Ascending aorta (tissue), 2 donors: ENCODE results near the gene FCGR1A. TPM values are rescaled to one million over a fixed set of nuclear protein-coding genes. Genes with fewer than 3 reads are reported as not detected.
"Not testable (repeated sequence)": the region's sequence is repeated elsewhere in the genome, so short reads cannot be mapped to it uniquely, and the experiment has no call there.

Experiments used
- DNase-seq, 2 donors: peaks; one replicate each; pipeline ENCODE4 v3.0.0-alpha.2; 2019; ENCODE audit warnings: low spot score in 2 of 2
- H3K27ac ChIP-seq, 2 donors: fragments of 200-600 bp; sonication (generic); one replicate each; pipeline ENCODE4 v1.5.1; 2016 to 2017; ENCODE audit warnings: mild to moderate bottlenecking in 1 of 2
- H3K27me3 ChIP-seq: fragments of 200-600 bp; sonication (generic); one replicate; pipeline ENCODE4 v1.5.1; 2017
- H3K36me3 ChIP-seq, 2 donors: fragments of 200-600 bp; sonication (generic); one replicate each; pipeline ENCODE4 v1.5.1; 2016
- H3K4me1 ChIP-seq, 2 donors: fragments of 200-600 bp; sonication (generic); one replicate each; pipeline ENCODE4 v1.5.1; 2016 to 2017; ENCODE audit warnings: mild to moderate bottlenecking in 1 of 2
- H3K4me3 ChIP-seq, 2 donors: fragments of 200-600 bp; sonication (generic); one replicate each; pipeline ENCODE4 v1.5.1; 2016 to 2017; ENCODE audit warnings: mild to moderate bottlenecking in 1 of 2
- H3K9me3 ChIP-seq, 2 donors: fragments of 200-600 bp; sonication (generic); one replicate each; pipeline ENCODE4 v1.5.1; 2016
- intact Hi-C: fragments of 100-400 bp; cut with DNase I; formaldehyde crosslinking; loops from one replicate; pipeline ENCODE4 v1.15.1; 2023
- total RNA-seq: library from RNA; depleted of rRNA; stranded (reverse); fragments of >200 nt; gene quantifications from one replicate; pipeline ENCODE4 v1.1.0, GENCODE V29; 2016

FCGR1A gene
- total RNA-seq, result 28.0 TPM

- H3K4me3 ChIP-seq, DNase-seq, H3K4me1 ChIP-seq, H3K9me3 ChIP-seq, H3K36me3 ChIP-seq, intact Hi-C loops, H3K27me3 ChIP-seq, H3K27ac ChIP-seq: not testable (repeated sequence)
These were observed at the start of gene FCGR1A for GRCh38 chr1:149782600-149782999. Gene FCGR1A, plus strand, starts transcription at chr1:149782694. Its CDS starts 50 bp downstream, at chr1:149782744.

DNA sequence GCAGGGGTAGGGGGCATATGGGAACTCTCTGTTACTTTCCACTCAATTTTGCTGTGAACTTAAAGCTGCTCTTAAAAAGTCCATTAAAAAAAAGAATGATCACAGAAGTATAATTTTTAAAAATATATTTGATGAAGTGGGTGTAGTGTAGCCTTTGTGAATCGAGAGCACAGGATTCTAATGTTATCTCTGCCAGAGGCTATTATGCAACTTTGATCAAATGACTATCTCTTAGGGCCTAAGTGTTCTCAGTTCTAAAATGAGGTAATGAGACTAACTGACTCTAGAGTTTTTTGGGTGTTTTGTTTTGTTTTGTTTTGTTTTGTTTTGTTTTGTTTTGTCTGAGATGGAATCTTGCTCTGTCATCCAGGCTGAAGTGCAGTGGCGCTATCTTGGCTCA, 49.7 kb upstream of the FCGR1A start:
- intact Hi-C loops, H3K36me3 ChIP-seq, DNase-seq, H3K27ac ChIP-seq, H3K4me1 ChIP-seq, H3K27me3 ChIP-seq, H3K4me3 ChIP-seq, H3K9me3 ChIP-seq: not testable (repeated sequence)

- intact Hi-C loops, H3K4me3 ChIP-seq, H3K27me3 ChIP-seq, H3K27ac ChIP-seq, H3K4me1 ChIP-seq, DNase-seq, H3K9me3 ChIP-seq, H3K36me3 ChIP-seq: not testable (repeated sequence)
These were observed 47.8 kb upstream of the FCGR1A start for GRCh38 chr1:149734692-149735091.

DNA sequence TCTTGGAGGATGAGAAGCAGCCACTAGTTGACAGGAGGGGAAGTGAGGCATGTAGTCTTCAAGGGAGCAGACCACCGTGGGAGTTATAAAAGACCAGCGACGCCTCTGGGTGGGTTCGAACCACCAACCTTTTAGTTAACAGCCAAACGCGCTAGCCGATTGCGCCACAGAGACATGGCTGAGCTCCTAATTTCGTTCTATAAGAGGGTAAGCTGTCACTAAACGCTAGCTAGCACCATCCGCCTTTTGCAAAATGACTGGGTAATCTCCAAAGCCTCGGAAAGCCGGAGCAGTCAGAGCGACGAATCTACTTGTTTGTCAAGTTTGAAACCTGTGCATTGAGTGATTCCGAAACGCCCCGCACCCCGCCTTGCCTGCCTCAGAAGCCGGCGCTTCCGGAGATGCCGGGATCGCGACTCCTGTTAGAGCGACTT, 42.3 kb upstream of the FCGR1A start:
- H3K9me3 ChIP-seq, H3K27me3 ChIP-seq: not testable (repeated sequence)
- H3K4me3 ChIP-seq, result peak overlapping the region in 1 of 2 donors; percentile 32

DNA sequence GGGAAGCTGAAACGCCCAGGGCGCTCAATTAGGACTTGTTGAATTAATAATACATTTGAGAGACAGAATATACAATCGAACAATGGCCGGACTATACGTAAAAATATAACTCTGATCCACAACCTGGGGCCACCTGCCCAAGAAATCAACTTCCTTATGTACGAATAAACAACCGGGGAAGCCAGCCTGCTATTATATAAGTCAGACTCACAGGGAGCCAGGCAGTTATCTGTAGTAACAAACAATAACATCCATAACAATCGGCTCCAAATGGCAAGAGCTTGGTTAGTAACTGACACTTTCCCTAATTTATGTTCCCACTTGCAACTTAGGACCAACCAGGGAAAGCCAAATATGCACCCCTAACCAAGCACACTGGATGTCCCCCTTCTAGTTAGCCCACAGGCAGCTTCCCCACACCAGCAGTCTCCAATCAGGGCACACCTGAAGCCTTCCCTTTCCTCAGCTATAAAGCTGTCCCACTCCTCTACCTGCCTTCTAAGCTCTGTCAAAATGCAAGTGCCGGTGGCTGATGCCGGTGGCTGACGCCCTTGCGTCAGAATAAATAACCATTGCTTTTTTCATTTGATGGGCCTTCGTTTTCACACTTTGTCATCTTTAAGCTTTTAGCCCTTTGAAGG, 41.8 kb upstream of the FCGR1A start:
- H3K4me1 ChIP-seq, H3K9me3 ChIP-seq, H3K27ac ChIP-seq, H3K4me3 ChIP-seq, intact Hi-C loops, H3K36me3 ChIP-seq, H3K27me3 ChIP-seq, DNase-seq: not testable (repeated sequence)

More for the DNA sequence above, 42.3 kb upstream of the FCGR1A start:
- intact Hi-C loops, DNase-seq, H3K4me1 ChIP-seq, H3K27ac ChIP-seq, H3K36me3 ChIP-seq: not testable (repeated sequence)

- H3K27me3 ChIP-seq, H3K4me1 ChIP-seq, H3K4me3 ChIP-seq, H3K36me3 ChIP-seq, H3K27ac ChIP-seq, H3K9me3 ChIP-seq, intact Hi-C loops, DNase-seq: not testable (repeated sequence)
These were observed 40.6 kb upstream of the FCGR1A start for GRCh38 chr1:149741914-149742313.

DNA sequence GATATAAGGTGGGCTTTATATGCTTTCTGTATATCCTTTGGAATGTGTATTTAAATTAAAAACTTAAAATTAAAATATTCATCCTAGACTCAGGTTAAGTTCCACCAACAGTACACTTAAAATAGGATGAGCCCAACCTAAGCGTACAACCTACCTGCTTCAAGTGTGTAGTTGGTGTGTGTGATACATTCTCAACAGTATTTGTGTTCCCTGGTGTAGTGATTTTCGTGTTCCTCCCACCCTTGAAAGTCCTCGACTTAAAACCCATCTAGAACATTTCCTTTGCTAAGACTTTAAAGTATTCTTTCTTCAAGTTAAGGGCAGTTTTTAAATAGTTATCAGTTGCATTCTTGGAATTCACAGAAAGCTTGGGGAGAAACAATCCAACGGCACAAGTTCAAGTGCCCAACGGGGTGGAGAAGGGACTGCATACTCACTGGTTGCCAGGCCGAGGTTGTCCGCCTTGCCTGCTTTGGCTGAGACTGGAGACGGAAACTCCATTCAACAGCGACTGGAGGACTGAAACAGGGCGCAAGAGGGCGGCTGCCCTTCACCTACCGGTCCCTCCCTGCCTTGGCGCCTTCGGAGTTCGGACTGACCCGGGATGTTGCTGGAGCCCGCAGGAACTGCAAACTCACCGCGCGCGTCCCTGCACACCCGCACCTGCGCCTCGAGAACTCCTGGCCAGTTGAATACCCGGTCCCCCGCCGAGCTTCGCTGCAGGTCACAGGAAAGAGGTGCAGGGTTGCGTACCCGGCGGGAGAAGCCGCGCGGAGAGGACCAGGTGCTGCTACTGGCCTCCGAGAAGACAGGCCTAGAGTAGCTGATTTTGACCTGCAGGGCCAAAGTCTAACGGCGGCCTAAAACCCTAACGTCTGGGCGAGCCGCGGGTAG, 35.8 kb upstream of the FCGR1A start:
- H3K4me3 ChIP-seq, intact Hi-C loops, H3K4me1 ChIP-seq, DNase-seq, H3K27me3 ChIP-seq, H3K36me3 ChIP-seq, H3K9me3 ChIP-seq, H3K27ac ChIP-seq: not testable (repeated sequence)

DNA sequence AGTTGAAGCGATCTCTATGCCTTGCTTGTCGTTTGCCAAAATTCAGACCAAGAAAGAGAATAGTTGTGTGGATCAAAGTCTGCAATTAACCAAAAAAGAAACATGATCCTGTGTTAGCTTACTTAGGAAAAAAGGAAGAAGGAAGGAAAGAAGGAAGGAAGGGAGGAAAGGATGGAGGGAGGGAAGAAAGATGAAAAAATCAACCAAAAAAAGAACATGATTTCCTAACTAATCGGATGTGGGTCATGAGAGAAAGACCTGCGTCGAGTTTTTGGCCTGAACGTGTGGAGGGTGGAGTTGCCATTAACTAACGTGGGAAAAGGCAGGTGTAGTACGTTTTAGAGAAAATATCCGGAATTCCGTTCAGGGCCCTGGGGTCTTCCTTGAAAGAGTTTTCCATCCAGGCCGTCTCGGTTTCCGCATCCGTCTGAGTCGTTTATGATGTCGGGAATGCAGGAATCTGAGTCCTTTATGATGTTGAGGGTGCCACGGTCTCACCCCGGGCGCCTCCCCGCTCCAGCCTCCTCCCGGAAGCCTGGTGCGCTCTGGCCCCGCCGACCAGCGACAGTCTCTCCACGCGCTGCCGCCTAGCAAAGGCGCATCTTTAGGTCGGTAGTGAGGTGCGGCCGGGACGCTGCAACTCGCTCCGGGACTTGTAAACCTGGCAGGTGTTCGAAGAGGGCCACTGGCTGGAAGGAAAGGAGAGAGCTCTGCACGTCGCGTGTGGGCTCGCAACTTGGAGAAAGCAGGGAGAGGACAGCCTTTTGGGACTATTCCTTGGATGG, 34.9 kb upstream of the FCGR1A start:
- intact Hi-C loops, H3K9me3 ChIP-seq, H3K27me3 ChIP-seq, H3K36me3 ChIP-seq, H3K4me1 ChIP-seq, H3K4me3 ChIP-seq, H3K27ac ChIP-seq, DNase-seq: not testable (repeated sequence)

- H3K4me3 ChIP-seq, H3K27ac ChIP-seq, H3K9me3 ChIP-seq: not testable (repeated sequence)
These were observed 34.4 kb upstream of the FCGR1A start for GRCh38 chr1:149748144-149748500.

DNA sequence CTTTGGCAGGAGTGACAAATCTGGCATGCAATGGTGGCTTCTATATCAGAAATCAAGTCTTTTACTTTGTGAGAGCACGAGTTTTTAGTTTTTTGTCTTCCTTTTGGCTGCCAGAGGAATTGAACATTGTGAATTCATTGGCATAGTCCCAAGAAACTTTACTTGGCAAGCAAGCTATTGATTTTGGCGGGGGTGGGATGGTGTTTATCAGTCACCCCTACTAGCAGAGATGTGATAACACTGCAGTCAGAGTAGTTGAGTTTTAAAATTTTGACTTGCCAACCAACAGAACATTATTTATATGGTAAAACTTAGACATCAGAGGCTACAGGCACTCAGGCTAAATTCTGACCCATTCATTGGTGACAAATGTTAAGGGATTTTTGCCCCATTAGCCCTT, 31.9 kb upstream of the FCGR1A start:
- intact Hi-C loops, result not testable (repeated sequence)

More at GRCh38 chr1:149748144-149748500, 34.4 kb upstream of the FCGR1A start:
- H3K27me3 ChIP-seq, H3K36me3 ChIP-seq, intact Hi-C loops, H3K4me1 ChIP-seq, DNase-seq: not testable (repeated sequence)

GRCh38 chr1:149752186-149752585, 30.3 kb upstream of the FCGR1A start:
- DNase-seq, intact Hi-C loops, H3K4me3 ChIP-seq, H3K27ac ChIP-seq, H3K36me3 ChIP-seq, H3K27me3 ChIP-seq, H3K4me1 ChIP-seq, H3K9me3 ChIP-seq: not testable (repeated sequence)

More for the DNA sequence above, 31.9 kb upstream of the FCGR1A start:
- not testable (repeated sequence) for H3K9me3 ChIP-seq, H3K4me1 ChIP-seq, H3K4me3 ChIP-seq, H3K27me3 ChIP-seq, DNase-seq, H3K27ac ChIP-seq, H3K36me3 ChIP-seq

GRCh38 chr1:149753466-149753865, 29.0 kb upstream of the FCGR1A start:
- H3K27me3 ChIP-seq, H3K4me3 ChIP-seq, H3K36me3 ChIP-seq, H3K9me3 ChIP-seq, H3K27ac ChIP-seq, DNase-seq, intact Hi-C loops, H3K4me1 ChIP-seq: not testable (repeated sequence)

GRCh38 chr1:149755294-149755693, 27.2 kb upstream of the FCGR1A start:
- H3K36me3 ChIP-seq, DNase-seq, H3K27ac ChIP-seq: not testable (repeated sequence)

GRCh38 chr1:149762294-149762693, 20.2 kb upstream of the FCGR1A start:
- H3K36me3 ChIP-seq, H3K27me3 ChIP-seq, DNase-seq, H3K4me1 ChIP-seq, H3K9me3 ChIP-seq, intact Hi-C loops, H3K4me3 ChIP-seq, H3K27ac ChIP-seq: not testable (repeated sequence)

More at GRCh38 chr1:149755294-149755693, 27.2 kb upstream of the FCGR1A start:
- H3K9me3 ChIP-seq, H3K4me3 ChIP-seq, H3K4me1 ChIP-seq, intact Hi-C loops, H3K27me3 ChIP-seq: not testable (repeated sequence)
